HG02884 (cell line): Measurements from ENCODE around the gene PITPNM2.

ENCODE experiments used
- ATAC-seq: cut with Tn5 transposase; IDR thresholded peaks from one replicate; pipeline ENCODE4 v1.9.1; 2021; ENCODE audit warnings: mild to moderate bottlenecking, moderate library complexity; ENCODE audit not compliant: unreplicated experiment

Gene PITPNM2

GRCh38 chr12:123145211-123145610 is 5.7 kb downstream of the PITPNM2 start:
- no peak for ATAC-seq

GRCh38 chr12:123143736-123144461 is 7.0 kb downstream of the PITPNM2 start:
- no peak for ATAC-seq

- ATAC-seq: no peak
These were observed 7.8 kb downstream of the PITPNM2 start for GRCh38 chr12:123142921-123143735.

- ATAC-seq: no peak
These were observed 8.4 kb downstream of the PITPNM2 start for GRCh38 chr12:123142518-123142840.

GRCh38 chr12:123141615-123142517 is 9.0 kb downstream of the PITPNM2 start:
- no peak for ATAC-seq

- no peak for ATAC-seq
These were observed 9.9 kb downstream of the PITPNM2 start for GRCh38 chr12:123140676-123141614.

GRCh38 chr12:123139926-123140675 is 10.8 kb downstream of the PITPNM2 start:
- no peak for ATAC-seq

- no peak for ATAC-seq
These were observed 15.2 kb downstream of the PITPNM2 start for GRCh38 chr12:123135688-123136087.

GRCh38 chr12:123134826-123135225 is 16.1 kb downstream of the PITPNM2 start:
- ATAC-seq: no peak

- no peak for ATAC-seq
These were observed 16.6 kb downstream of the PITPNM2 start for GRCh38 chr12:123134271-123134671.

GRCh38 chr12:123133701-123134100 is 17.2 kb downstream of the PITPNM2 start:
- ATAC-seq: no peak

- ATAC-seq: no peak
These were observed 17.8 kb downstream of the PITPNM2 start for GRCh38 chr12:123132951-123133619.

- no peak for ATAC-seq
These were observed 18.9 kb downstream of the PITPNM2 start for GRCh38 chr12:123131879-123132402.

GRCh38 chr12:123131291-123131832 is 19.5 kb downstream of the PITPNM2 start:
- ATAC-seq: no peak

- no peak for ATAC-seq
These were observed 21.3 kb downstream of the PITPNM2 start for GRCh38 chr12:123129621-123130020.

GRCh38 chr12:123127182-123127495 is 23.8 kb downstream of the PITPNM2 start:
- ATAC-seq: no peak

- ATAC-seq: no peak
These were observed 24.4 kb downstream of the PITPNM2 start for GRCh38 chr12:123126294-123127181.

- ATAC-seq: no peak
These were observed 28.3 kb downstream of the PITPNM2 start for GRCh38 chr12:123122626-123123025.
